BLaER1 (cell line): ENCODE results near the gene SPRED3.

Experiments
- H3K27ac ChIP-seq: shearing (Covaris generic); formaldehyde crosslinking; 2 replicates; pipeline ENCODE4 v1.8.1; 2022
- H3K27me3 ChIP-seq: shearing (Covaris generic); formaldehyde crosslinking; 2 replicates; pipeline ENCODE4 v1.8.1; 2022
- H3K36me3 ChIP-seq: shearing (Covaris generic); formaldehyde crosslinking; 2 replicates; pipeline ENCODE4 v1.8.1; 2022
- H3K4me1 ChIP-seq: shearing (Covaris generic); formaldehyde crosslinking; 2 replicates; pipeline ENCODE4 v1.8.1; 2022
- H3K4me2 ChIP-seq: shearing (Covaris generic); formaldehyde crosslinking; 2 replicates; pipeline ENCODE4 v1.8.1; 2022
- H3K4me3 ChIP-seq: shearing (Covaris generic); formaldehyde crosslinking; 2 replicates; pipeline ENCODE4 v1.8.1; 2022
- H3K9ac ChIP-seq: shearing (Covaris generic); formaldehyde crosslinking; 2 replicates; pipeline ENCODE4 v1.8.1; 2022
- H3K9me3 ChIP-seq: shearing (Covaris generic); formaldehyde crosslinking; 2 replicates; pipeline ENCODE4 v1.8.1; 2022
- H4K20me1 ChIP-seq: shearing (Covaris generic); formaldehyde crosslinking; 2 replicates; pipeline ENCODE4 v1.8.1; 2022
- Cebpa-rat ChIP-seq: shearing (Covaris generic); IDR thresholded peaks from 2 replicates; pipeline ENCODE4 v1.8.1; 2022

Gene SPRED3

DNA sequence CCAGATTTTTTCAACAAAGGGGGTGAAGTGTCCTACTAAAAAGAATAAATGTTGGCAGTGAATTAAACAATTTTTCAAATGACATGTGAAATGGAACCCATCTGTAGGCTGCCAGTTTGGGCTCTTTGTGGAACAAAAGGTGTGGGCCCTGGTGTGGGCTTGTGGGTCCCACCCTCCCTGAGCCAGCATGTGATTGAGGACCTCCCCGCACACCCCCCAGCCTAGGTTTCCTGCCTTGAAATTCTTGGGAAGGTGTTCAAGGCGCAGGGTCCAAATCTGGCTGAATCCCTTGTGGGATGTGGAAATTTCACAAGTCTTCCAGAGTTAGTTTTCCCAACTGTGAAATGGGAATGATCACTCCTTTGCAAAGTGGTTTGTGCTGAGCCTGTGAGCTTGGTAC is 4.8 kb upstream of the SPRED3 start:
- no peaks in the 10 kb centered on the region for H3K9me3 ChIP-seq
- TF ChIP-seq Cebpa-rat, result no peak
- peaks cover 48% of the 10 kb centered on the region for H3K27me3 ChIP-seq
- no peak overlapping the region for H3K4me2 ChIP-seq
- H3K4me3 ChIP-seq, result no peak overlapping the region
- peaks cover 27% of the 10 kb centered on the region for H3K4me1 ChIP-seq
- H3K27ac ChIP-seq, result no peak overlapping the region
- H4K20me1 ChIP-seq, result peaks cover 88% of the 10 kb centered on the region
- peaks cover 77% of the 10 kb centered on the region for H3K36me3 ChIP-seq
- H3K9ac ChIP-seq, result no peak overlapping the region

DNA sequence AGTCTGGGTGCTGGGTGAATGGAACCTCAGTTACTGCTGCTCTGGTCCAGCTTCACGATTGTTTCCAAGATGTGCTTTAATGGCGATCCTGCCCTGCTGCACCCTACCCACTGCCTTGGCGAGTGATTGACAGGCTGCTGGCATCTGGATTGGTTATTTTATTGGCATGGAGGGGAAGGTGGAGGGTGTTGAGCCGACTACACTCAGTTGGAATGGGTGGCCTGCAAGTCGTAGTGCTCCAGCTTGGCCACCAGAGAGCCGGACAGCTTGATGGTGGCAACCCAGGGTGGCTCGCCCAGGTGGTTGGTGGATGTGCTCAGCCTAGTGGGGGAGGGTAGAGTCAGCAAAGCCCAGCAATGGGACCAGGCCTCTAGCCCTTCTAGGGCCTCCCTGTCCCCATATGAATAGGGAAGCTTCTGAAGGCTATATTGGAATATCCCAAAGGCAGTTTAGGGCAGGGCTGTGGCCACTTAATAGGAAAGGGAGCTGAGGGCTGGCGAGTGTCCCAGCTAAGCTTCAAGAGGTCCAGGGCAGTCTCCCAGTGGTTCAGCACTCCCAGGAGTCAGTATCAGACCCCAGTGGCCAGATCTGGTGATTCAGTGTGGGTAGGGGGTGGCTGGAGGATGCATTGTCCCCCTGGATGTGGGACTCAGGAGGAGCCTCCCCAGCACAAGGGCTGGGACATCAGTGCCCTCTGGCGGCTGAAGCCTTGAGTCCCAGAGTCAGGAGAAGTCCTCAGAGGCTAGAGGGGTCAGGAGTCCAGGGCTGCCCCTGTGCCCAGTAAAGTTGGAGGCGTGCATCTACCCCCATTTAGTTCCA is 4.1 kb upstream of the SPRED3 start:
- peaks cover 87% of the 10 kb centered on the region for H4K20me1 ChIP-seq
- H3K36me3 ChIP-seq, result peaks cover 71% of the 10 kb centered on the region
- H3K27ac ChIP-seq, result no peak overlapping the region
- H3K4me3 ChIP-seq, result no peak overlapping the region
- no peak overlapping the region for H3K9ac ChIP-seq
- no peaks in the 10 kb centered on the region for H3K9me3 ChIP-seq
- H3K4me2 ChIP-seq, result no peak overlapping the region
- TF ChIP-seq Cebpa-rat, result no peak
- H3K4me1 ChIP-seq, result peaks cover 32% of the 10 kb centered on the region
- peaks cover 54% of the 10 kb centered on the region for H3K27me3 ChIP-seq

DNA sequence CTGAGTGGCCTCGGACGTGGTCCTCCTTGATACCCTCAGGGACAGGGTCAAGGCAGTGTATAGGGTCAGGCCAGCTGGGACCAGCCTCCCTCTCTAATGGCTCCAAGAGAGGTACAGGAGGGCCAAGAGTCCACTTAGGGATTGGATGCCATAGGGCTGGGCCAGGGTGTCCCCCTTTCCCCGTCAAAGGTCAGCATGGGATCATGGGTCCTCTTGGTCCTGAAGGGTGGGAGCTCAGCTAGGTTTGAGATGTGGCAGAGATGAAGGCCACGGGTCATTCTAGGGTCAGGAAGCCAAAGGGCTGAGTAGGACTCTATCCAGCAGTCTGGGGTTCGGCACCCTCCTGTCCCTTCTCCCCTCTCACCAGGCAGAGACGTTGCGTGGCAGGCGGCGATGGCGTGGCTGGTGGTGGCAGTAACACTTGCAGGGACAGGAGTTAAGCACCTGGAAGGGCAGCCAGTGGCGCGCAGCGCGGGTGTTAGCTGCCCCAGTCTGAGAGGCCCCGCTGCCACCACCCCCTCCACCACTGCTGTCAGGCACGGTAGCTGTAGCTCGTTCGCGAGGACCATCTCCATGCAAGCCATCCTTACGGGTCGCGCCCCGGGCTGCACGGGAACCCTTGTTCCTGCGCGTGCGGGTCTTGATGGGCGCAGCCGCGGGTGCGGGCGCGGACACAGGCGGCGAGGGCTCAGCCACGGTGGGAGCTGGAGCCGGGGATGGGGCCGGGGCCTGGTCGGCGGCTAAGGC is 3.3 kb upstream of the SPRED3 start:
- H3K9me3 ChIP-seq, result no peaks in the 10 kb centered on the region
- peaks cover 63% of the 10 kb centered on the region for H3K36me3 ChIP-seq
- no peak overlapping the region for H3K9ac ChIP-seq
- H3K4me2 ChIP-seq, result peak overlapping the region; percentile 91; the same call in 1 of the 2 replicates
- no peak overlapping the region for H3K4me3 ChIP-seq
- peaks cover 63% of the 10 kb centered on the region for H3K27me3 ChIP-seq
- H3K4me1 ChIP-seq, result peaks cover 32% of the 10 kb centered on the region
- H4K20me1 ChIP-seq, result peaks cover 79% of the 10 kb centered on the region
- H3K27ac ChIP-seq, result no peak overlapping the region
- TF ChIP-seq Cebpa-rat, result no peak

DNA sequence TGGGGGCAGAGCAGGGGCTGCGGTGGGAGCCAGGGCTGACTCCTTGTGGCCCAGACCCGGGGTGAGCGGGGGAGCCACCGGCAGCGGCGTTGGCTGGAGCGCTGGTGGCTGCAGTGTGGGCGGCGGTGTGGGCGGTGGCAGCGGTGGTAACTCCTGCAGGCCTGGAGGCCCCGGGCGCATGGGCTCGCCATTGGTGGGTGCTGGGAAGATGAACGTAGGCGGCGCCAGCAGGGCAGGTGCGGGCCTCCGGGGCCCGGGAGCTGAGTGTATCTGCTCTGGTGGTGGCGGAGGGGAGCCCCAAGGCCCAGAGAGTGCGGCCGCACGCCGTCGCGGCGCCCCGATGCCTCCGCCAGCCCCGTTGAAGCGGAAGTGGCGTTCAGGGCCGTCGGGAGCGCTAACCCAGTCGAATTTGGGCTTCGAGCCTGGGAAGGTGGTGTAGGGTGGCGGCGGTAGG is 2.7 kb upstream of the SPRED3 start:
- H3K4me1 ChIP-seq, result peaks cover 32% of the 10 kb centered on the region
- peaks cover 69% of the 10 kb centered on the region for H3K27me3 ChIP-seq
- no peak overlapping the region for H3K27ac ChIP-seq
- peak overlapping the region; percentile 91 for H3K4me2 ChIP-seq
- H3K36me3 ChIP-seq, result peaks cover 56% of the 10 kb centered on the region
- TF ChIP-seq Cebpa-rat, result no peak
- no peak overlapping the region for H3K9ac ChIP-seq
- H3K4me3 ChIP-seq, result no peak overlapping the region
- no peaks in the 10 kb centered on the region for H3K9me3 ChIP-seq
- H4K20me1 ChIP-seq, result peaks cover 75% of the 10 kb centered on the region

DNA sequence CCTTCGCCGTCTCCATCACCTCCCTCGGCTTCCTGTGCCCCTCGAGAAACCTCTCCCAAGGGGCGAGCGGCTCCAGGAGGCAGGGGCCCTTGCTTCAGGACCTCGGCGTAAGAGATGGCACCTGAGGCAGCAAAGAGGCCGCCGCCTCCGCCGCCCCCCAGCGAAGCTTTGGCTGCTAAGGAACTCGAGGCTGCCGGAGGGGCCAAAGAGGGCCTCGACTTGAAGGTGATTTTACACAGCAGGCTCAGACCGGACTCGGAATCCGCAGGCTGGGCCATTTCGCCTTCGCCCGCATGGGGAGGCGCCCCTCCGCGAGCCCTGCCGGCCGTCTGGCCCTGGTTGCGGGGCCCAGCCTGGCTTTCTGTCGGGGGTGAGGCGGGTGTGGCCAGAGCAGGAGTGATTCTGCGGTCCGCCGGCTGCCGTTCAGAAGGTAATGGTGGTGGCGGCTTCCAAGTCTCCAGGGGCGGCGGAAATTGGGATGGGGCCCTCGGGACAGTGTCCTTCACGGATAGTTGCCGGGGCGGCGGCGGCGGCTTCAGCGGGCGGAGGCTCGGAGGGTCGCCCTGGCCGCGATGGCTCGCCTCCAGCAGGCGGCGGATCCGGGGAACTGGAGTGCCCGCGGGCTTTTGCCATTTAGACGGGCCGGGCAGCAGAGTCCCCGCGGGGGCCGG is 2.1 kb upstream of the SPRED3 start:
- TF ChIP-seq Cebpa-rat, result no peak
- Histone ChIP-seq H4K20me1 (peaks cover 69% of the 10 kb centered on the region), H3K9ac (peak overlapping the region; percentile 65; the same call in 1 of the 2 replicates), H3K4me3 (peak overlapping the region; percentile 68), H3K27me3 (peaks cover 75% of the 10 kb centered on the region), H3K36me3 (peaks cover 50% of the 10 kb centered on the region), H3K4me1 (peaks cover 32% of the 10 kb centered on the region), H3K9me3 (no peaks in the 10 kb centered on the region), H3K4me2 (peak overlapping the region; percentile 91), H3K27ac (no peak overlapping the region)

DNA sequence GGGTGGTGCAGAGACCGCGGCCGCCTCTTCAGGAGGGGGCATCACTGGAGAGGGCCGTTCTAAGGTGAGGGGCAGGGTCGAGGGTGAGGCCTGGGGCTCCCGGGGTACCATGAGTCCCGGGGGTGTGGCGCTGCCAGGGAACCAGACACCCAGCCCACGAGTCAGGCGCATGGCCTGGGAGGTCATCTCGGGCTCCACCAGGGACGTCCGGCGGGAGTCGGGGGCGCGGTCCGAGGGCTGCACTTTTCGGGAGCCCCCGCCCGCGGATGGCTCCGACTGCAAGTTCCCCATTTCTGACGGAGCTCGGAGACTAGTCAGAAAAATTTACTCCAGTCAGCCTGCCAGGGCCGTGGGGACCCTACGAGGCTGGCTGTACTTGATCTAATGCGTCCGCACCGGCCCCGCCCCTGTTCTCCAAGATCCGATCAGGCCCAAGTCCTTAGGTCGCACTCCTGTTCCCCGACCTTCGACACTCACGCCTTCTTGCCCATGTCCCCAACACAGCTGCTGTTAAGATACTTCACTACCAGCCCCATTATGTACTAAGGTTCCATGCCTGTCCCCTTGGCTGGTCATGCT is 1.4 kb upstream of the SPRED3 start:
- Histone ChIP-seq H3K9ac (peak overlapping the region; percentile 65), H3K4me1 (peaks cover 32% of the 10 kb centered on the region), H3K4me3 (peak overlapping the region; percentile 68), H3K36me3 (peaks cover 44% of the 10 kb centered on the region), H3K9me3 (no peaks in the 10 kb centered on the region), H3K4me2 (peak overlapping the region; percentile 91), H3K27me3 (peaks cover 81% of the 10 kb centered on the region), H4K20me1 (peaks cover 66% of the 10 kb centered on the region), H3K27ac (no peak overlapping the region)
- TF ChIP-seq Cebpa-rat, result no peak

DNA sequence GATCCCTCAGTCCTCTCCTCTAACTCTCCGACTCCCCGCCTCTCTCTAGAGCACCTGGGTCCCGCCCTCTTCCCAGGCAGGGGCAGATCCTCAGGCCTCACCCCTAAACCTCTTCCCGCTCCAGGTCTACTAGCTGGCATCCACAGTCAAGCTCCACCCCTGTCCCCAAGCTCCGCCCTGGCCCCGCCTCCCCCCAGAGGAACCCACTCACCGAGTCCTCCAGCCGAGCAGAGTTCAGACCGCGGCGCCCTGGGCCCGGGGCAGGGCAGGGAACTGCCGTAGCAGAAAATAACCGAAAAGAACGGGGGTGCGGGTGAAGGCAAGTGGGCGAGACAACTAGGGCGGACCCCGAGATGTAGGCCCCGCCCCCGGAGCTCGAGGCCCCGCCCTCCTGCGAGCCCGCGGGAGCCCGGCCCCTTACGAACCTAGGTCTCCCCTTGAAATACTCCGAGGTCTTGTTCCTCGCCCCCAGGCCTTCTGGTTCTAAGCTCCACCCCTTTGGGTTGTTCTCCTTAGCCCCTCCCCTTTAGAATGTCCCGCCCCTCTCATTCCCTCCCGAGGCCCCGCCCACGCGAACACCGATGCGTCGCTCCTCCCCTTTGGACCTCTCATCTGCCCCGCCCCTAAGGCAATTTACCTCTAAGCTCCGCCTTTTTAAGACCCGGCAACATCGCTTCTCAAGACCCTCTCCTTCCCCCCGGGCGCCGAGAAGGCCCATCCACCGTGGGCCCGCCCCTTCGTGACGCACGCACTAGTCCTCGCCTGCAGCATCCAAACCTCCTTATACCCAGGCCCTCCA is 748 bp upstream of the SPRED3 start, which contains the start of gene GGN:
Gene GGN, minus strand, starts transcription at position 485 of the 799 bp plus-strand sequence. CDS start 773 bp downstream, outside the sequence.
- Histone ChIP-seq H3K36me3 (peaks cover 37% of the 10 kb centered on the region), H3K4me1 (peaks cover 32% of the 10 kb centered on the region), H3K4me2 (peak within 1 kb of the TSS; percentile 91), H3K9me3 (no peaks in the 10 kb centered on the region), H3K27me3 (peaks cover 88% of the 10 kb centered on the region), H4K20me1 (peaks cover 63% of the 10 kb centered on the region), H3K4me3 (peak within 1 kb of the TSS; percentile 68), H3K27ac (no peak within 1 kb of the TSS), H3K9ac (peak within 1 kb of the TSS; percentile 65)
- TF ChIP-seq Cebpa-rat, result no peak

DNA sequence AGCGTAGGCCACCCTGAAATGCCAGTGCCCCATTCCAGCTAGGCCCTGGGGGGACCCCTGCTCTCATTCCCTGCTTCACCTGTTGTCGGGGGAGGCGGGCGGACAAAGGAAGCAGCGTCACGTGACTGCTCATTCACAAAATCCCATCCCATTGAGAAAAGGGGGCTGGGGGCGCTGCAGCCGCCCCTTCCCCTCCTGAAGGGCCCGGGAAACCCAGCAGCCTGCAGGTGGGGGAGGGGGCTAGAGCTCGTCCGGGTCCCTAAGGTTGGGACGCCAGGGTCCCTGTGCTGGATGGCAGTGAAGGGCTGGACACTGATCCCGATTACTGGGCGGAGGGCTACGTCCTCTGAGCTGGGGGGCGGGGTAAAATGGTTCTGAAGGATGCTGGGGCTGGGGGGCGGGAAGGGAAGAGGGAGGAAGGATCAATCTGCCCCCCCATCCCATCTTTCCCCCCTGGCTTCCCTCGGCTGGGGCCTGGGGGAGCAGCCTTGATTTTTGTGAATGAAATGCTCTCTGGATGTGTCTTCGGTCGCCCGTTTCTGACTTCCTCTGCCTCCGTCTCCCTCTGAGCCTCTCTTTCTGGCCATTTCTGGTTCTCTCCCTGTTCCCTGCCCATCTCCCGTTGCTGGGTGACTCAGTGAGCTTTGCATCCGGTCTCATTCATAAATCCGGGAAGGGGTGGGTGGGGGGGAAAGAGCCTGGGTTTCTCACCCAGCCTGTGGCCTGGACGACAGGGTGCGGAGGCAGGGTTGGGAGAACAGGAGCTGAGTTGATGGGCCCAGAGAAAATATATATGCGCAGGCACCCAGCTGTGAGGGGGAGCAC is 816 bp downstream of the SPRED3 start:
- peak overlapping the region; percentile 91 for H3K4me2 ChIP-seq
- no peak overlapping the region for H3K27ac ChIP-seq
- H3K9ac ChIP-seq, result no peak overlapping the region
- H3K9me3 ChIP-seq, result no peaks in the 10 kb centered on the region
- peaks cover 59% of the 10 kb centered on the region for H4K20me1 ChIP-seq
- peak overlapping the region; percentile 68 for H3K4me3 ChIP-seq
- peaks cover 100% of the 10 kb centered on the region for H3K27me3 ChIP-seq
- H3K4me1 ChIP-seq, result peaks cover 32% of the 10 kb centered on the region
- TF ChIP-seq Cebpa-rat, result no peak
- H3K36me3 ChIP-seq, result peaks cover 22% of the 10 kb centered on the region
